ENCODE data around the gene AOPEP.

DNA sequence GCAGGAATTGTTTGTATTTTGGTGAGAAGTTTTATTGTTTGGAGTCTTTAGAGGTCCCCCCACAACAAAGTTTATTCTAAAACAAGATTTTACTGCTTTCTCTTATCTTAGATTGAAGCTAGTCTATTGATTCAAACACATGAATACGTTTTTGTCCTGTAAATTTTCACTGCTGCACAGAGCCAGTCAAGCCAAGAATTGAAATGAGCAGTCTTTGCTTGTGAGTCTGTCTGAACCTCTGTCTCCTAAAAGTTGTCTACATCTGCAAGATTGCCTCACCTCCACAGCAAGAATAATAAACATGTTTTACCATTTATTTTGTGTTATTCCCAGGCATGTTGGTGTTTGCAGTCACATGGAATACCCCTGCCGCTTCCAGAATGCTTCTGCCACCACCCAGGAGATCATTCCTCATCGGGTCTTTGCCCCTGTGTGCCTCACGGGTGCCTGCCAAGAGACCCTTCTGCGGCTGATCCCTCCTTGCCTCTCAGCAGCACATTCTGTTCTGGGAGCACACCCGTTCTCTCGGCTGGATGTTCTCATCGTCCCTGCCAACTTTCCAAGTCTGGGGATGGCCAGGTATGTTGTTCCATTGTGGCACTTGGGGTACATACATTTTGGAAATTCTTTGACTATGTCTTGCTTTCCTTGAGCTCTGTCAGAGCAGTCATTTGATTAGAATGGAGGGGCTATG lies 74.1 kb downstream of the AOPEP start:
- no peak for TF ChIP-seq FOXM1 (IDR thresholded peaks at IDR 0.05; ENCODE audit: borderline replicate concordance, low read depth)
- TF ChIP-seq CEBPB (IDR thresholded peaks at IDR 0.05) = no peak
- TF ChIP-seq EGR1 (IDR thresholded peaks at IDR 0.05) = no peak
- no peak for TF ChIP-seq TEAD4 (IDR thresholded peaks at IDR 0.05)
- no peak for TF ChIP-seq ZBTB7A (IDR thresholded peaks at IDR 0.05; ENCODE audit: low read depth)
- TF ChIP-seq TAF1 (IDR thresholded peaks at IDR 0.05; ENCODE audit: low read depth) = no peak
- TF ChIP-seq TCF12 (IDR thresholded peaks at IDR 0.05; ENCODE audit: low read depth) = no peak
- TF ChIP-seq, protein P1, sequence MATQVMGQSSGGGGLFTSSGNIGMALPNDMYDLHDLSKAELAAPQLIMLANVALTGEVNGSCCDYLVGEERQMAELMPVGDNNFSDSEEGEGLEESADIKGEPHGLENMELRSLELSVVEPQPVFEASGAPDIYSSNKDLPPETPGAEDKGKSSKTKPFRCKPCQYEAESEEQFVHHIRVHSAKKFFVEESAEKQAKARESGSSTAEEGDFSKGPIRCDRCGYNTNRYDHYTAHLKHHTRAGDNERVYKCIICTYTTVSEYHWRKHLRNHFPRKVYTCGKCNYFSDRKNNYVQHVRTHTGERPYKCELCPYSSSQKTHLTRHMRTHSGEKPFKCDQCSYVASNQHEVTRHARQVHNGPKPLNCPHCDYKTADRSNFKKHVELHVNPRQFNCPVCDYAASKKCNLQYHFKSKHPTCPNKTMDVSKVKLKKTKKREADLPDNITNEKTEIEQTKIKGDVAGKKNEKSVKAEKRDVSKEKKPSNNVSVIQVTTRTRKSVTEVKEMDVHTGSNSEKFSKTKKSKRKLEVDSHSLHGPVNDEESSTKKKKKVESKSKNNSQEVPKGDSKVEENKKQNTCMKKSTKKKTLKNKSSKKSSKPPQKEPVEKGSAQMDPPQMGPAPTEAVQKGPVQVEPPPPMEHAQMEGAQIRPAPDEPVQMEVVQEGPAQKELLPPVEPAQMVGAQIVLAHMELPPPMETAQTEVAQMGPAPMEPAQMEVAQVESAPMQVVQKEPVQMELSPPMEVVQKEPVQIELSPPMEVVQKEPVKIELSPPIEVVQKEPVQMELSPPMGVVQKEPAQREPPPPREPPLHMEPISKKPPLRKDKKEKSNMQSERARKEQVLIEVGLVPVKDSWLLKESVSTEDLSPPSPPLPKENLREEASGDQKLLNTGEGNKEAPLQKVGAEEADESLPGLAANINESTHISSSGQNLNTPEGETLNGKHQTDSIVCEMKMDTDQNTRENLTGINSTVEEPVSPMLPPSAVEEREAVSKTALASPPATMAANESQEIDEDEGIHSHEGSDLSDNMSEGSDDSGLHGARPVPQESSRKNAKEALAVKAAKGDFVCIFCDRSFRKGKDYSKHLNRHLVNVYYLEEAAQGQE (IDR thresholded peaks at IDR 0.05; ENCODE audit: low read depth) = no peak
- TF ChIP-seq CREB1 (IDR thresholded peaks at IDR 0.05; ENCODE audit: low read depth) = no peak
- TF ChIP-seq EP300 (IDR thresholded peaks at IDR 0.05; ENCODE audit: borderline replicate concordance) = no peak
- TF ChIP-seq RAD21 (IDR thresholded peaks at IDR 0.05; ENCODE audit: low read depth) = no peak
- TF ChIP-seq, protein P2, sequence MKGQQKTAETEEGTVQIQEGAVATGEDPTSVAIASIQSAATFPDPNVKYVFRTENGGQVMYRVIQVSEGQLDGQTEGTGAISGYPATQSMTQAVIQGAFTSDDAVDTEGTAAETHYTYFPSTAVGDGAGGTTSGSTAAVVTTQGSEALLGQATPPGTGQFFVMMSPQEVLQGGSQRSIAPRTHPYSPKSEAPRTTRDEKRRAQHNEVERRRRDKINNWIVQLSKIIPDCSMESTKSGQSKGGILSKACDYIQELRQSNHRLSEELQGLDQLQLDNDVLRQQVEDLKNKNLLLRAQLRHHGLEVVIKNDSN (IDR thresholded peaks at IDR 0.05) = no peak
- TF ChIP-seq, protein P3, sequence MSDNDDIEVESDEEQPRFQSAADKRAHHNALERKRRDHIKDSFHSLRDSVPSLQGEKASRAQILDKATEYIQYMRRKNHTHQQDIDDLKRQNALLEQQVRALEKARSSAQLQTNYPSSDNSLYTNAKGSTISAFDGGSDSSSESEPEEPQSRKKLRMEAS (IDR thresholded peaks at IDR 0.05) = no peak
- no peak for TF ChIP-seq NFIC (IDR thresholded peaks at IDR 0.05)
